A549 treated with DMSO at 1 μM for 4 hours (cell line): Measurements from ENCODE around the gene GNPTAB. TPM values are rescaled to one million over a fixed set of nuclear protein-coding genes. Genes with fewer than 3 reads are reported as not detected.

Source experiments
- total RNA-seq: library from RNA; stranded (reverse); fragments of 200-300 nt; extraction: Qiagen RNA extraction; gene quantifications from 5 replicates; pipeline ENCODE4 v1.2.3, GENCODE V29; 2022; ENCODE audit warnings: low read depth

The GNPTAB gene
- 13.6 to 17.8 TPM (median 16.0 TPM) in 5 replicates for total RNA-seq

GRCh38 chr12:101830367-101831325 lies at the start of gene GNPTAB:
Gene GNPTAB (minus strand): TSS chr12:101830959. CDS start chr12:101830675, 284 bp downstream.

GRCh38 chr12:101876861-101877805 lies 46.4 kb upstream of the GNPTAB start, which contains the start of gene DRAM1:
Gene DRAM1 (plus strand): TSS chr12:101877580. CDS start chr12:101877790, 210 bp downstream.

GRCh38 chr12:101738920-101739665 lies 91.7 kb downstream of the GNPTAB start, which contains the start of gene SYCP3:
Gene SYCP3 (minus strand): TSS chr12:101739462. CDS start chr12:101737935, 1,527 bp downstream.

GRCh38 chr12:101697197-101697929 lies 133.4 kb downstream of the GNPTAB start, which contains the start of gene CHPT1:
Gene CHPT1 (plus strand): TSS chr12:101697640. CDS start chr12:101697862, 222 bp downstream.

Other genes starting within 250 kb of the GNPTAB start
- gene MYBPC1, start 236.0 kb downstream of the GNPTAB start, total RNA-seq: 0.02 TPM in 1 of 5 replicates, not detected in the others
- gene CHPT1, start 133.3 kb downstream of the GNPTAB start, total RNA-seq: 44.8 to 75.3 TPM (median 67.9 TPM) in 5 replicates
- gene SYCP3, start 91.5 kb downstream of the GNPTAB start, total RNA-seq: 0.12 to 0.14 TPM in 2 of 5 replicates, not detected in the others
- 23.7 to 28.8 TPM (median 27.6 TPM) in 5 replicates for gene DRAM1, start 46.6 kb upstream of the GNPTAB start, total RNA-seq
- gene WASHC3, start 231.0 kb upstream of the GNPTAB start, total RNA-seq: 28.0 to 36.8 TPM (median 29.7 TPM) in 5 replicates